ENCODE results near the gene MT1X.

Gene MT1X

DNA sequence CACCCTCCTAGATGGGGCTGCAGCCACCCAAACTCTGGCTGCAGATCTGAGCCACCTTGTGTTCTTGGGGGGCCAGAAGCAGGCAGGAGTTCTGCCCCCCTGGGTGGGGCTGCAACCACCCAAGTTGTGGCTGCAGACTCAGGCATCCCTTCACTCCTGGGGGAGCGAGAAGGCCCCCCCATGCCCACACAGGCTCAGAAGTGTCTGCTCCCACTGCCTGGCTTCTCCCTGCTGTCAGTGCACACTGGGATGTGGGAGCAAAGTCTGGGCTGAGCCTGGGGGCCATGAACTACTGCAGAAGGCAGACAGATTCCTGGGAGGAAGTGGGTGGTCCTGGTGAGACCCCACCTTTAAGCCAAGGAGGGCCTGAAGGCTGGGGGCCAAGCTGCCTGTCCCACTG lies 13.0 kb downstream of the MT1X start:
- no peak overlapping the region for H3K4me3 ChIP-seq (ENCODE audit: low read depth, low read length)
- TF ChIP-seq, protein P1, sequence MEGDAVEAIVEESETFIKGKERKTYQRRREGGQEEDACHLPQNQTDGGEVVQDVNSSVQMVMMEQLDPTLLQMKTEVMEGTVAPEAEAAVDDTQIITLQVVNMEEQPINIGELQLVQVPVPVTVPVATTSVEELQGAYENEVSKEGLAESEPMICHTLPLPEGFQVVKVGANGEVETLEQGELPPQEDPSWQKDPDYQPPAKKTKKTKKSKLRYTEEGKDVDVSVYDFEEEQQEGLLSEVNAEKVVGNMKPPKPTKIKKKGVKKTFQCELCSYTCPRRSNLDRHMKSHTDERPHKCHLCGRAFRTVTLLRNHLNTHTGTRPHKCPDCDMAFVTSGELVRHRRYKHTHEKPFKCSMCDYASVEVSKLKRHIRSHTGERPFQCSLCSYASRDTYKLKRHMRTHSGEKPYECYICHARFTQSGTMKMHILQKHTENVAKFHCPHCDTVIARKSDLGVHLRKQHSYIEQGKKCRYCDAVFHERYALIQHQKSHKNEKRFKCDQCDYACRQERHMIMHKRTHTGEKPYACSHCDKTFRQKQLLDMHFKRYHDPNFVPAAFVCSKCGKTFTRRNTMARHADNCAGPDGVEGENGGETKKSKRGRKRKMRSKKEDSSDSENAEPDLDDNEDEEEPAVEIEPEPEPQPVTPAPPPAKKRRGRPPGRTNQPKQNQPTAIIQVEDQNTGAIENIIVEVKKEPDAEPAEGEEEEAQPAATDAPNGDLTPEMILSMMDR (IDR thresholded peaks at IDR 0.05; ENCODE audit: low read depth, low read length): no peak

DNA sequence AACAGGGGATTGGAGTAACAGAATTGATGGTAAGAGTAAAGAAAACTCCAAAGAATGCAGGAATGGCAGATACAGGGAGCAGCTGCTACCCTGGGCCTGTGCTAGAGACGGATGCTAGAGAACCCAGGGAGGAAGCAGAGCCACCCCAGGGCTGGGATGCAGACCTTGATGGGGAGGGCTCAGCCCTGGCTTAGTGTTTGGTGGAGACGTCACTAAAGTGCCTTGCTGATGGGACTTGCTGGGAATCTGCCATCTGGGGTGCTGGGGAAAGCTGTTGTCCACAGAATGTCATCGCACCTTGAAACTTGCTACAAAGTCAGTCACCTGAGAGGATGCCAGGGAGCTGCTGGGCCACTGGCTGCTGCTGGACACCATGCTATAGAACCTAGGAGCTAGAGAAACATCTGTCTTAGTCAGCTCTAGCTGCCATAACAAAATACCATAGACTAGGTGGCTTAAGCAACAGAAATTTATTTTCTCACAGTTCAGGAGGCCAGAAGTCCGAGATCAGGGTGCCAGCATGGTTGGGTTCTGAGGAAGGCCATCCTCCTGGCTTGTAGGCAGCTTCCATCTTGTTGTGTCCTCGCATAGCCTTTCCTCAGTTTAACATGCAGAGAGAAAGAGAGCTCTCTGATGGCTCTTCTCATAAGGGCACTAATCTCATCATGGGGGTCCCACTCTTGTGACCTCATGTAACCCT lies 15.3 kb downstream of the MT1X start:
- TF ChIP-seq, protein P1 (IDR thresholded peaks at IDR 0.05; ENCODE audit: low read depth, low read length): no peak

DNA sequence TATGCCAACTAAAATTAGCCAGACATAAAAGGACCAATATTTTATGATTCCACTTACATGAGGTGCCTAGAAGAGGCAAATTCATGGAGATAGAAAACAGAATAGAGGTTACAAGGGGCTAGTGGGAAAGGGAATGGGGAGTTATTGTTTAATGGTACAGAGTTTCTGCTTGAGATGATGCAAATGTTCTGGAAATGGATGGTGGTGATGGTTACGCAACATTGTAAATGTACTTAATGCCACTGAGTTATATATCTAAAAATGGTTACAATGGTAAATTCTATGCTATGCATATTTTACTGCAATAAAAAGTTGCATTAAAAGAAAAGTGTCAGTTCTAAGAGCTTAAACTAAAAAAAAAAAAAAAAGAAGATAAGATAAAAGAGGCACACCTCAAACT lies 17.9 kb downstream of the MT1X start:
- H3K4me3 ChIP-seq (ENCODE audit: low read depth, low read length): no peak overlapping the region
- TF ChIP-seq, protein P1 (IDR thresholded peaks at IDR 0.05; ENCODE audit: low read depth, low read length): no peak

More for the DNA sequence above, 15.3 kb downstream of the MT1X start:
- no peak overlapping the region for H3K4me3 ChIP-seq (ENCODE audit: low read depth, low read length)

DNA sequence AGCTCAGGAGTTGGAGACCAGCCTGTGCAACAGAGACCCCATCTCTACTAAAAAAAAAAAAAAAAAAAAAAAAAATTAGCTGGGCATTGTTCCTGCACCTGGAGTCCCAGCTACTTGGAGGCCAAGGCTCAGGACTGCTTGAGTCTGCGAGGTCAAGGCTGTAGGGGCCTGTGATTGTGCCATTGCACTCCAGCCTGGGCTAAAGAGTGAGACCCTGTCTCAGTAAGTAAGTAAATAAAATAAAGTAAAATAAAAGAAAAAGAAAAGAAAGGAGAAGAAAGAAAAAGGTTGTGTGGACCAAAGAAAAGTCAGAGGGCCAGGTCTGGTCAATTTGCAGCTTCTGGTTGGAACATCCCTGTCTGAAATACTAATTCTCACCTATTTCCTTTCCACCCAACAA lies 18.4 kb downstream of the MT1X start:
- H3K4me3 ChIP-seq (ENCODE audit: low read depth, low read length): no peak overlapping the region
- TF ChIP-seq, protein P1 (IDR thresholded peaks at IDR 0.05; ENCODE audit: low read depth, low read length): no peak

DNA sequence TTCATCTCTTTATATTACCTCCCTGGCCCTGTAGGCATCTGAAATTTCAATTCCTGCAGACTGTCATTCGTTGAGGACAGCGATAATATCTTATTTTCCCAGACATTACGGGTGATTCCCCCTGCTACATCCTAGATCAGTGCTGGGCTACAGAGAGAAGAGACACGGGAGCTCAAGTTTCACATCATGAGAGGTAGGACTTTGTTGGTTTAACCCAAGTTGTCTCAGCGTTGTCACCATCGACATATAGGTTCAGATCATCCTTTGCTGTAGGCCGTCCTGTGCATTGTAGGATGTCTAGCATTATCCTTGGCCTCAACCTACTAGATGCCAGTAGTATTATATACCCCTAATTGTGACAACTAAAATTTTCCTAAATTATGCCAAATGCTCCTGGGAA lies 19.3 kb downstream of the MT1X start:
- no peak overlapping the region for H3K4me3 ChIP-seq (ENCODE audit: low read depth, low read length)
- TF ChIP-seq, protein P1 (IDR thresholded peaks at IDR 0.05; ENCODE audit: low read depth, low read length): no peak

DNA sequence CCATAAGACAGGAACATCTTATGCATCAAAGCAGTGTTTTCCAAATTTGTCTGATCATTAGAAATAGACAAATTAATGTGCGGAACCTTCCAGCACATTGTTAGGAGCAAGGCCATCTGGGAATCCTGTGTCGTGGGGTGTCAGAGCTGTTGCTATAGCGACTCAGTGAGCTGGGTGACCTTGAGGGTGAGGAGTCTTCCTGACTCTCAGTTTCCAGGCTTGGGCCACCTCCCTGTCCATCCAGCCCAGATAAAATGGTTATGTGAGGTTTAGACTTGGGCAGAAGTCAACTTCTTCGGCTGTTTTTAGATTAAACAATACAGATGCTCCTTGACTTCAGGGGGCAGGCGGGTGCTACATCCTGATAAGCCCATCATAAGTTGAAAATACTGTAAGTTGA lies 20.6 kb downstream of the MT1X start:
- TF ChIP-seq, protein P1 (IDR thresholded peaks at IDR 0.05; ENCODE audit: low read depth, low read length): no peak
- H3K4me3 ChIP-seq (ENCODE audit: low read depth, low read length): no peak overlapping the region

DNA sequence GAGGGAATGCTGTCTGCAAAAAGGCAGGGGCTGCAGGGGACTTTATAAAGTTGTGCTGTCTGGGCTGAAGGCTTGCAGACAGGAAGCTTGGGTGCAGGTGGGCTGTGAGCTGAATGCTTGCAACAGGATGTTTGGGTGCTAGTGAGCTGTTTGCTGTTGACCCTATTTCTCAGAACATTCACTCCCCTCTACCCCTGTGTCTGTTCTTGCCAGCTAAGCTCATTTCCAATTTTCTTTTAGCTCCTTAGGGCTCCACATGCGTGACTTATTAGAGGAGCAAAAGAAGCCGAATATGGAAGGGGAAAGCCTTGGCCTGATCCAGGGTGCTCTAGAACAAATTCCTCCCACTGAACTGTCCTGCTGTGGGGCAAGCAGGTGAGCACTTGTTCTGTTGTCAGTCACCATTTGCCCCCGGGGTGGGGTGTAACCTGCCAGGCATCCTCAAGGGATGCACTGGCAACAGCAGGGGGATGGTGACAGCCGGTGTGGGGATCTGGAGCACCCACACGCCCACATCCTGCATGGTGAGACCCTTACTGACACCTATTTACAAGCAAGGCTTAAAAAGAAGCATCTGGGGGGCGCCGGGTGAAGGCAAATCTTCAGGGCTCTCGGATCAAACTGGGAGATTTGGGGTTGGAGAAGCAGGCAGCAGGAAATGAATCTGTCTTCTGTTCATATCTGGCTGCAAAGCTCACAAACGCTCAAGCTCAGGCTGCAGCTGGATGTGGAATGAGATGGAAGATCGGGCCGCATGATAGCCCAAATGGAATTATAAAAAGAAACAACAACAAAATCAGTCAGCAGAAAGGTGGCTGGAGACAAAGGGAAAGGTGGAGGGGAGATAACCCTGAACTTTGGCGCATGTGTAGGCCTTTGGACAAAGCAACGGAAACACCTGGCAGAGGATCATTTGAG lies 26.5 kb downstream of the MT1X start:
- TF ChIP-seq, protein P1 (IDR thresholded peaks at IDR 0.05; ENCODE audit: low read depth, low read length): no peak
- no peak overlapping the region for H3K4me3 ChIP-seq (ENCODE audit: low read depth, low read length)

Data from WI38 (cell line).